Transverse colon (tissue), 4 donors: Measurements from ENCODE around the gene TENM4.

Source experiments
- EP300 ChIP-seq: sonication (generic); formaldehyde crosslinking; IDR thresholded peaks from one replicate; pipeline ENCODE4 v1.6.1; 2017; ENCODE audit warnings: antibody characterized with exemption, low read depth
- POLR2A ChIP-seq: fragments of 450-650 bp; IDR thresholded peaks from one replicate; pipeline ENCODE4 v1.6.1; 2016; ENCODE audit warnings: antibody characterized with exemption, mild to moderate bottlenecking, moderate library complexity
- POLR2AphosphoS5 ChIP-seq, 3 donors: sonication (generic); formaldehyde crosslinking; IDR thresholded peaks; one replicate each; pipeline ENCODE4 v1.6.1; 2016; ENCODE audit warnings: antibody characterized with exemption in 3 of 3
- TF ChIP-seq, protein P1 (sequence below), 5 experiments: fragments of 200-600 bp in 3 of 5; fragments of 450-650 bp in 2 of 5; sonication (generic) in 3 of 5; IDR thresholded peaks; 1 replicate in 2 of 5; 2 replicates in 3 of 5; pipeline ENCODE4 v1.5.1; 2016 to 2017; ENCODE audit warnings: antibody characterized with exemption in 5 of 5, inconsistent platforms in 3 of 5, mild to moderate bottlenecking in 2 of 5, moderate library complexity in 1 of 5

DNA sequence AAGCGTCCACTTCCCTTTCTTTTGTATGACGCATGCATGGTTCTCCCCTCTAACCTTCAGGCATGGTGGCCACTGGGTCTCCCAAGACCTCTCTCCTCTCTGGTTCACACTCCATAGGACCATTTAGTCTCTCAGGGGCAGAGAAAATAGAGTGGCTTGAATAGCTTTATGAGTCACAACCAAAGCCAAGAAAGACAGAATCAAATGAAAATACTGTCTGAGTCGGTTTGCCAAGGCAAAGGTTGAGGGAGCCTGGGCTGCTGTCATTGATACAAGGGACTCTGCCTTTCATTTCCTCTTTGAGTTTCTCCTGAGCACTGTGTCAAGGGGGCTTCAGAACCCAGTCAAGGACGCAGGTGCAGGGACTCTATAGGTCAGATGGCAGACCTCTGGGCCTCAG, 44.2 kb downstream of the TENM4 start:
- TF ChIP-seq, protein P1, sequence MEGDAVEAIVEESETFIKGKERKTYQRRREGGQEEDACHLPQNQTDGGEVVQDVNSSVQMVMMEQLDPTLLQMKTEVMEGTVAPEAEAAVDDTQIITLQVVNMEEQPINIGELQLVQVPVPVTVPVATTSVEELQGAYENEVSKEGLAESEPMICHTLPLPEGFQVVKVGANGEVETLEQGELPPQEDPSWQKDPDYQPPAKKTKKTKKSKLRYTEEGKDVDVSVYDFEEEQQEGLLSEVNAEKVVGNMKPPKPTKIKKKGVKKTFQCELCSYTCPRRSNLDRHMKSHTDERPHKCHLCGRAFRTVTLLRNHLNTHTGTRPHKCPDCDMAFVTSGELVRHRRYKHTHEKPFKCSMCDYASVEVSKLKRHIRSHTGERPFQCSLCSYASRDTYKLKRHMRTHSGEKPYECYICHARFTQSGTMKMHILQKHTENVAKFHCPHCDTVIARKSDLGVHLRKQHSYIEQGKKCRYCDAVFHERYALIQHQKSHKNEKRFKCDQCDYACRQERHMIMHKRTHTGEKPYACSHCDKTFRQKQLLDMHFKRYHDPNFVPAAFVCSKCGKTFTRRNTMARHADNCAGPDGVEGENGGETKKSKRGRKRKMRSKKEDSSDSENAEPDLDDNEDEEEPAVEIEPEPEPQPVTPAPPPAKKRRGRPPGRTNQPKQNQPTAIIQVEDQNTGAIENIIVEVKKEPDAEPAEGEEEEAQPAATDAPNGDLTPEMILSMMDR (IDR thresholded peaks at IDR 0.05), result no peak
- no peak for TF ChIP-seq POLR2AphosphoS5 (IDR thresholded peaks at IDR 0.05)
- no peak for TF ChIP-seq POLR2A
- TF ChIP-seq EP300, result no peak
